OCI-LY3 (cell line): ENCODE results near the gene HES6.

ENCODE experiments used
- CTCF ChIP-seq: fragments of 200-600, 300-600 bp; sonication (generic); IDR thresholded peaks from 2 replicates; pipeline ENCODE4 v1.5.1; 2014; ENCODE audit warnings: antibody characterized with exemption, low read length, low read depth
- EZH2phosphoT487 ChIP-seq: fragments of 200-600 bp; shearing (Covaris generic); IDR thresholded peaks from 2 replicates; pipeline ENCODE4 v1.6.1; 2018; ENCODE audit warnings: antibody characterized with exemption, mixed run types, low read depth

GRCh38 chr2:238272156-238272555, 32.3 kb upstream of the HES6 start:
- no peak for TF ChIP-seq CTCF
- no peak for TF ChIP-seq EZH2phosphoT487
